ENCODE data around the gene MED22.

MED22 gene

DNA sequence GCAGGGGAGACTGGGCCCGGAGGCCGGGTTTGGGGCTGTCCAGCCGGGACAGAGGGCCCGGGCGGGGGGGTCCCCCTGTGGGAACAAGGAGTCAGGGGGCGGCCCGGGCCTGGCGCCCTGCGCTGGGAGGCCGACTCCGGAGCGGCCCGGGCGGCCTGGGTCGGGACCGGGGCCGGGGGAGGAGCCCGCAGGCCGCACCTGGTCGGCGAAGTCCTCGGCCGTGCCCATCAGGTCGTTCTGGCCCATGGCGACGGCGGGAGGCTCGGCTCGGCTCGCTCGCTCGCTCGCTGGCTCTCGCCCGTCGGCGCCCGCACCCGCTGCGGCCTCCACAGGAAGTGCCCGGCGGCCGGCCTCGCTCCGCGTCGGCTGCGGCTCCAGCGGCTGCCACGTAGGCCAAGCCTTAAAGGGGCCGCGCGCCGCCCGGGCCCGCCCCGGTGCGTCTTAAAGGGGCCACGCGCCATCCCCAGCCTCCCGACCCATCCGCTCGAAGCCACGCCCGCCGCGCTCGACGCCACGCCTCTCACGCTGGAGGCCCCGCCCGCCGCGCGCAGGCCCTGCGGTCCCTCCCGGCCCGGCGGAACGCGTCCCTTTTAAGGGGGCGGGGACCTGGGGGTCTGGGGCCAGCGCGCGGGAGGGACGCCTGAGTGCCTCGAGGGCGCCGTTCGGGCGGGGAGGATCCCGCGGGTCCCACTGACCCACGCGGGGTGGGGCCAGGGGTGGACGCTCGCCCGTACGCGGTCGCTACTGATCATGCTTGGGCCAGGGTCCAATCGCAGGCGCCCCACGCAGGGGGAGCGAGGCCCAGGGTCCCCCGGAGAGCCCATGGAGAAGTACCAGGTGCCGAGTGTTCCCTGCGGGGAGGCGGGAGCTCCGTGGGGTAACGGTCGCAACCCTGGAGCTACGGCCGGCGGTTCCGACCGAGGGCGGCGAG, 28.1 kb upstream of the MED22 start, which contains the start of the genes STKLD1 and SURF4:
TSS of gene STKLD1 (plus strand) at position 643 of the 931 bp plus-strand sequence. CDS start at position 751, 108 bp downstream.
TSS of gene SURF4 (minus strand) at position 337 of the 931 bp plus-strand sequence. CDS start at position 246, 91 bp downstream.
- peak; percentile 91 for DNase-seq (ENCODE audit: low read depth in 2 of 2)

DNA sequence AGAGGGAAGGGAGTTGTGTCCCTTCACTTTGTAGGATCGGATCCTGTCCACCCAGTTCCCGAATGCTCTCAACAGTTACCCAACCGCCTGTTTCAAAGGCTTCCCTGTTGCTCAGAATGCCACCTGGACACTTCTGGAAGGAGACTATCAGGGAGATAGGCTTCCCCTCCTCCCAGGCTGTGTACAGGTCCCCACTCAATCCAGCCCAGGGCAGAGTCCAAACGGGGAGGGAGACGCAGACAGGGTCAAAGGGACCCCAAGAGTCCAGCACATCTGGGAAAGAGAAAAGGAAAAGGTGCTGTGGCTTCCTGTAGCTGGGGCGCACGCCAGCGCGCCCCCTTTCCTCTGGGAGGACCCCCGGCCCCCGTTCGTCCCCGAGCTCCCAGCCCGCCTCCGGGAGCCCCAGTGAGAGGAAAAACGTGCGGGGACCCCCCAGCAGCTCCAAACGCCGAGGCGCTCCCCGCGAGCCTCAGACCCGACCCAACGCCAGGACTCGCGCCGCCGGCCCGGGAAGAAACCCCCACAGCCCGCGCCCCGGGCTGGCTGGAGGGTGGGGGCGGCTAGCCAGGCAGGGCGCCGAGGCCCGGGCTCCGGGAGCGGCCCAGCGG, 27.3 kb upstream of the MED22 start:
- no peak for DNase-seq (ENCODE audit: low read depth in 2 of 2)

DNA sequence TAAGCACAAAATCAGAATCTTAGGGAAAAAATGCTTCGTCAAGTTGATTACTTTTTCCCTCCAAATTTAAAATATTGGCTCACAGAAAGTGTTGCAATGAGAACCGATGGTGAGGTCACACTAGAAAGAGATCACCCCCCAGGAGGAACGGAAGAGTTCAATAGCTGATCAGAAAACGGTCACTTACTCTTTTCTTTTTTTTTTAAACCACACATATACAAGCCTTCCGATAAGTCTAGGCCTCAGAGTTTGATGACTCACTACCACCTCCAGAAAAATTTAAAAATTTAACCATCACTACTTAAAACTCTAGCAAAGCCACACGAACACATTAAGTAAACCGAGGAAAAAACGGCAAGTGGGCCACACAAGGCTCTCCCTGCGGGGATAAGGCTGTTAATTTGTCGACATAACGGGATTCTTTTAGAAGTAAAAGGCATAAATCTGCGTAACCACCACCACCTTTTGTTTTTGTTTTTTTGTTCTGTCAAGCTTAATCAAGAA, 26.7 kb upstream of the MED22 start:
- no peak for DNase-seq (ENCODE audit: low read depth in 2 of 2)

DNA sequence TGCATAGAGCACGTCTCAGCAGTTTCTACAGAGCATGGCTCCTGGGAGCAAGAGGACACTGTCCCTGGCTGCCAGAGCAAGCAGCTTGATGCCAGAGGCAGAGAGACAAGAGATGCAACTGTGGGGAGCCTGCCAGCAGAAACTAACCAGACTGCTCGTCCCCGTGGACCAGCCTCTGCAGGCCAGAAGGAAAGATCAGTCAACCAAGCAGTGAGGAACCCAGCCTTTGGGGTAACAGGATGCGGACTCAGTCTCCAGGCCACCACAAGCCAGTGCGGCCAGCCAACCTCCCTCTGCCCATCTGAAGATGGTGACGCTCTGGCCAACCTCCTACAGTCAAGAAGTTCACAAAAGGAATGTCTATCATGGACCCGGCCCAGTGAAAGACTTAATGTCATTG, 24.2 kb upstream of the MED22 start:
- DNase-seq (ENCODE audit: low read depth in 2 of 2): no peak

DNA sequence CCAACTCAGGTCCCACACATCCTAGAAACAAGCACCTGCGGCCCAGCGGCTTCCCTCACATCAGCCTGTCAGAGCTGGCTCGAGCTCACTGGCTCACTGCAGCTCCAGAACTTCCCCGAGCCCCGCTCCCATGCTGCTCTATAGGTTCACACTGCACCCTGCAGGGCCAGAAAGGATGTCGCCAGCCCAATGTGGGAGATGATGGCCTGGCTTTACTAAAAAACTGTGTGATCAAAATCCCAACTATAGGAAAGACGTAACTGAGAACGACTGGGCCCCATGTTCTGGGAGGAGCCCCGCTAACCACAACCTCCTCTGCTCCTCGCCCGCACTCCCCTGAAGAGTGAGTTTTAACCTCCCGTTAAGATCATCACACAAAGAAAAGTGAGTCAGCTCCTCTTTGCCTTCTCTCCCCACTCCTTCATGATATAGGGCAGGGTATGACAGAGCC, 23.4 kb upstream of the MED22 start:
- peak in 1 of 2 donors; percentile 30 for DNase-seq (ENCODE audit: low read depth in 2 of 2)

DNA sequence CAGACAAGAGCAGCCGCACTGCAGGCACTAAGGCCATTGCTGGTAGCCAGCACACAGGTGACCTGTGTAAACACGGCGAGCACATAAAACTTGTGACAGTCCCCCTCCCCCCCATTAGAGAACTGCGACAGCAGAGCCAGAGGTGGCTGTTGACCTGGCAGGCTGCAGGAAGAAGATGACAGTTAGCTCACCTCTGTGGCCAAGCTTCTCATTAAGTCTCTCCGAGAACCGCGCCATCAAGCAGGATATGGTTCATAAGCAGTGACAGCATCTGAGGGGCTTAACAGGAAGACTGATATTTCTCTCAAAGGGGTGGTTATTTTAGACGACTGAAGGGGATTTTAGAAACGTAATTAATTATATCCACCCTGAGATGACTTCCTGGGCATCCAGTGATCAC, 22.8 kb upstream of the MED22 start:
- peak in 1 of 2 donors; percentile 20 for DNase-seq (ENCODE audit: low read depth in 2 of 2)

DNA sequence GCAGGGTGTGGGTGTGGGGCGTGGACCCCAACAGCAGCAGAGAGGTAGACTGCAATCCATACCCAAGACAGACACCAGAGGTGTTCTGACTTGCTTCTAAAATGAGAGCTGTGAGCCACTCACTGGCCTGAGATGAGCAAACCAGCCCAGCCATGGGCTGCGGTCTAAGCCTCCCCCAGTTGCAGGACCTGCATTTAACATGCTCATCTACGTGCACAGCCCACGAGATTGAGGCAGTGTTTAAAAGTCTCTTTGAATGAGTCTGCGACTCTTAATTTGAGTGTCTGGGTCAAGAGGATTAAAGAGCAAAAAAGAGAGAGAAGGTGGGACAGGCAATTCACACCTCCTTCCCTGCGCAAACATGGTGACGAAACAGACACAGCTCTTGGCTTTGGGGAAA, 22.0 kb upstream of the MED22 start:
- no peak for DNase-seq (ENCODE audit: low read depth in 2 of 2)

GRCh38 chr9:133369422-133369821, 21.5 kb upstream of the MED22 start:
- no peak for DNase-seq (ENCODE audit: low read depth in 2 of 2)

GRCh38 chr9:133368249-133368881, 20.4 kb upstream of the MED22 start:
- DNase-seq (ENCODE audit: low read depth in 2 of 2): no peak

GRCh38 chr9:133367778-133368177, 19.8 kb upstream of the MED22 start:
- DNase-seq (ENCODE audit: low read depth in 2 of 2): no peak

DNA sequence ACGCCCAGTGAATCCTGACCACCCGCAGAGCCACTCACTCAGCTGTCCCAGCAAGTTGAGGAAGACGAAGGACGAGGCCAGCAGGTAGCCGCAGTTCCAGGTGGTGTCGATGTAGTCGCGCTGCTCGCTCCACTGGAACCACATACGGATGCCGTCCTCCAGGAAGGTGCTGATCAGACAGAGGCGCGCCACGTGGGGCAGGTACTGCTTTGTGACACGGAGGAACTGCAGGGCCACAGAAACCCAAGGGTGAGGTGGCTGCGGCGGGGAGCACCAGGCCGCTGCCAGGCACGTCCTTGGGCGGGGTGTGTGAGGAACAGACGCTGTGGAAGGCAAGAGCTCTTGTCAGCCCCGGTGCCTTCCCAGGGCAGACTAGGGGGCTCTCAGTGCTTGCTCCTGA, 19.3 kb upstream of the MED22 start:
- DNase-seq (ENCODE audit: low read depth in 2 of 2): no peak

GRCh38 chr9:133366435-133366834, 18.5 kb upstream of the MED22 start:
- DNase-seq (ENCODE audit: low read depth in 2 of 2): no peak

DNA sequence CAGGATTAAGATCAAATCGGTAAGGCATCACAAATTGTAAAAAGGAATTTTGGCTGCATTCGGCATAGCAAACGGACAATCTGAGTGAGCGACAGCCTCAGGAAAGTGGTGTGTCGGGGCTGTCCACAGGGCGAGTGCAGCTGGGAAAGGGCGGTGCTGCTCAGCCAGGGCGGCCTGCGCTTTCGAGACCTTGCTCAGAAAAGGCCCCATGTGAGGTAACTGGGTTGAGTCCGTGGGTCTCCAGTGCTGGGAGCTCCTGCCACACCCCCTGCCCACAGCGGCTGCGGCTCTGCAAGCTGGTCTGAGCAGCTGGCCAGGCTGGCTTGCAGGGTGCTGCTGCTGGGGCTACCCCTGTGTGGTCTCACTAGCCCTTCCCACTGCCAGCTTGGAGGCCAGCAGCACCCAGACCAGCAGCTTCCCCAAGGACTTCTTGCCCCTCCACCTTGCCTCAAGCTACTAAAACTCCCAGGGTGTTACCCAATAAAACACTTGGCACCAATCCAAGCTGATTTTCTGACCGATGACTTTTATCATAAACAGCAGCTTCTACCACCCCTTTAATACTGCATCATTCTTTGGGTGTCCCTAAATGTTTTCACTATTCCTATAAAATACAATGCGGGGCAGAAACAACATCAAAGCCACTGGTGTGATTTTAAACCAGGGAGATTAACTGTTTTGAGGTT, 14.6 kb upstream of the MED22 start:
- no peak for DNase-seq (ENCODE audit: low read depth in 2 of 2)

DNA sequence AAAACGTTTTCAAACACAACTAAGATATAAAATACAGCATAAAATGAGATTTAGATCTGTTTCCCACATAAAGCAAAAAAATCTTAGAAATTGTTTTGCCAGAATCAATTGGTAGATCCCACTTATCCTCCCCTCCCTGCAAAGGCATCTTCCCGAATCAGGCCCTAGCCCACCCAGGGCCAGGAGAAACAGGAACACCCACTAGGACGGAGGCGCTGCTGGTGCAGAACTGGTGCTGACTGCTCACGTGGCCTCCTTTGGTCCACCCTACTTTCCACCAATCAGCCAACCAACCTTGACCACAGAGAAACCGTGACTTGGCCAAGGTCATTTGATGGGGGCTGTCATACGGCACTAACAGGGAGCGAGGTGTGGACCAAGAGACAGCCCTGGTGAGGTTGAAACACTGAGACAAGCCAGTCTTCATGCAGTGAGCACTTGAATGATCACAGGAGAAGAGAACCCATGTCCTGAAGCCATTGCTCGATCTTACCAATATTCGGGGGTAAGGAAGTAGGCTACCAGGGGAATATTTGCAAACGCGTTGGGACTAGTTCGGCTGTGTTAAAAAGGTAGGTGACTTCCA, 13.7 kb upstream of the MED22 start:
- no peak for DNase-seq (ENCODE audit: low read depth in 2 of 2)

GRCh38 chr9:133360400-133361393, 12.8 kb upstream of the MED22 start:
- DNase-seq (ENCODE audit: low read depth in 2 of 2): no peak

DNA sequence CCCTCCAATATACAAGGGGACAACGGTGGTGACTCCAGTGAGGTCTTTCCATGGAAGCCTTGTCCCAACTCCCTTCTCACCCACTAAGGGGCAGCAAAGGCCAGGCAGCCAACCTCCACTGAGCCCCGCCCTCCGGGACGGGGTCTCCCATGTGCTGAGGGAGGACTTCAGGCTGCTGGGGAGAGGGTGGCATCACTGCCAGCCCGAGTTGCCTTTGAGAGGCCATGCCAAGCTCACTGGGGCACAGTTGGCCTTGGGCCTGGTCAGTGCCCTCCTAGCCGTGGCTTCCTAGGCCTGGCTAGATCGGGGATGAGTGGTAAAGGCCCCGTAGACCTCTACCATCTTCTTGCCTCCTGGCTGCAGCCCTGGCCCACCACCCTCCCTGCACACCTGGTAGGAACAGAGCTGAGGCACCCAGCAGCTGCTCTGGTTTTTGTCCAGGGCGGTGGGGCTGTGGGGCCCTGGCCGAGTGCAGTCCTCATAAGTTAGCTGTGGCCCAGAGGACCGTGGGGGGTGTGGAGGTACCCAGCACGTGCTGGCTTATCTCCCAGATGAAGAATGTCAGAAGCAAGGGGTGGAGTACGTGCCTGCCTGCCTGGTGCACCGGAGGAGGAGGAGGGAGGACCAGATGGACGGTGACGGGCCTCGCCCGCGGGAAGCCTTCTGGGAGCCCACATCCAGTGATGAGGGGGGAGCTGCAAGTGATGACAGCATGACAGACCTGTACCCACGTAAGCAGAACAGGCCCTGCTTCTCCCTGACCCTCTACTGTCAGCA, 11.7 kb upstream of the MED22 start:
- no peak for DNase-seq (ENCODE audit: low read depth in 2 of 2)

- no peak for DNase-seq (ENCODE audit: low read depth in 2 of 2)
Observed at GRCh38 chr9:133357656-133358055, 9.7 kb upstream of the MED22 start.

DNA sequence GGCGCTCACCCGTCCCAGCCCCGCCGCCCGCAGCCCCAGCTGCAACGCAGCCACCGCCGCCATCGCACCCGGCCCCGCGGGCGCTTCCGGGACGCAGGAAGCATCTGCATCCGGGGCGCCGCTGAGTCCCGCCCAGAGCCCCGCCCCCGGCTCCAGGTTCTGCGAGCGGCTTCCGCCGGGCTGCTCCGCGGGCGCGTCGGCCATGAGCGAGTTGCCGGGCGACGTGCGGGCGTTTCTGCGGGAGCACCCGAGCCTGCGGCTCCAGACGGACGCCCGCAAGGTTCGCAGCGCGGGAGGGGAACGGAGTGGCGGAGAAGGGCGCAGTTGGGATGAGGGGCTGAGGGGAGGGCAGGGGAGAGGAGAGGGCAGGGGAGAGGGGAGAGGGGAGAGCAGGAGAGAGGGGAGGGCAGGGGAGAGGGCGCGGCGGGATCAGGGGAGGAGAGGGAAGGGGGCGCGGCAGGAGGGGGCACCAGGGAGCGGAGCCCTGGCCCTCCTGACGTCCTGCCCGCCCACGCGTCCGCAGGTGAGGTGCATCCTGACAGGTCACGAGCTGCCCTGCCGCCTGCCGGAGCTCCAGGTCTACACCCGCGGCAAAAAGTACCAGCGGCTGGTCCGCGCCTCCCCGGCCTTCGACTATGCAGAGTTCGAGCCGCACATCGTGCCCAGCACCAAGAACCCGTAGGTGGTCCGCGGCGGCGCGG, 8.6 kb upstream of the MED22 start, which contains the start of the genes SURF1 and SURF2:
TSS of gene SURF1 (minus strand) at position 97 of the 701 bp plus-strand sequence. CDS start at position 63, 34 bp downstream.
TSS of gene SURF2 (plus strand) at position 160 of the 701 bp plus-strand sequence. CDS start at position 203, 43 bp downstream.
- peak; percentile 77 to 79 for DNase-seq (ENCODE audit: low read depth in 2 of 2)
